IMR-90 (cell line): ENCODE measurements around the gene AFF2. TPM values are rescaled to one million over a fixed set of nuclear protein-coding genes. Genes with fewer than 3 reads are reported as not detected.

Experiments
- ATAC-seq: fragments of 200-7000 bp; cut with Tn5 transposase; 2 replicates; pipeline ENCODE4 v1.9.1; 2020; ENCODE audit warnings: low read depth, mild to moderate bottlenecking, moderate library complexity
- BruUV-seq: library from RNA; stranded (reverse); fragments of 400-500 nt; replicated peaks from 2 replicates; lab custom pipeline; 2021; lab: Mats Ljungman, UMichigan
- CTCF ChIA-PET: fragments of 300-600 bp; formaldehyde crosslinking; extraction: SDS; loops from one replicate; lab custom pipeline; 2021; ENCODE audit warnings: antibody characterized with exemption; lab: Yijun Ruan, JAX
- POLR2A ChIA-PET: fragments of 300-600 bp; sonication (Branson Sonifier 250); formaldehyde crosslinking; loops from one replicate; lab custom pipeline; 2022; ENCODE audit warnings: antibody characterized with exemption; ENCODE audit not compliant: unreplicated experiment; lab: Charles Lee
- DNase-seq: peaks from one replicate; pipeline ENCODE4 v3.0.0; 2013
- H2AFZ ChIP-seq: replicated peaks from 2 replicates; pipeline ENCODE3; 2013; ENCODE audit warnings: low read length, mild to moderate bottlenecking; ENCODE audit not compliant: poor library complexity
- H2AK5ac ChIP-seq: 2 replicates; pipeline ENCODE4 v1.6.1; 2013; ENCODE audit warnings: low read depth, low read length, inconsistent platforms
- H2AK9ac ChIP-seq: replicated peaks from 2 replicates; pipeline ENCODE3; 2013; ENCODE audit warnings: mild to moderate bottlenecking, low read depth, low read length, moderate library complexity; ENCODE audit not compliant: poor library complexity
- H2BK120ac ChIP-seq: 2 replicates; pipeline ENCODE4 v1.6.1; 2013; ENCODE audit warnings: low read depth, low read length, inconsistent platforms
- H2BK15ac ChIP-seq: 3 replicates; pipeline ENCODE4 v1.6.1; 2013; ENCODE audit warnings: low read depth, low read length, inconsistent platforms
- H2BK20ac ChIP-seq: 2 replicates; pipeline ENCODE4 v1.6.1; 2013; ENCODE audit warnings: low read depth, mild to moderate bottlenecking, inconsistent platforms, low read length, moderate library complexity
- H2BK5ac ChIP-seq: 2 replicates; pipeline ENCODE4 v1.6.1; 2013; ENCODE audit warnings: mild to moderate bottlenecking, low read depth, low read length, inconsistent platforms; ENCODE audit not compliant: poor library complexity, severe bottlenecking
- H3K14ac ChIP-seq: replicated peaks from 2 replicates; pipeline ENCODE4 v1.6.1; 2013; ENCODE audit warnings: low read depth, low read length, inconsistent platforms
- H3K18ac ChIP-seq: 2 replicates; pipeline ENCODE4 v1.6.1; 2013; ENCODE audit warnings: low read depth, low read length, control low read depth
- H3K23ac ChIP-seq: 2 replicates; pipeline ENCODE4 v1.6.1; 2013; ENCODE audit warnings: low read depth, low read length, inconsistent platforms
- H3K27ac ChIP-seq: 2 replicates; pipeline ENCODE4 v1.5.1; 2013; ENCODE audit warnings: mild to moderate bottlenecking, control low read depth, low read length; ENCODE audit not compliant: insufficient read depth
- H3K27me3 ChIP-seq: 2 replicates; pipeline ENCODE4 v1.6.1; 2013; ENCODE audit warnings: low read length; ENCODE audit not compliant: control insufficient read depth, insufficient read depth
- H3K36me3 ChIP-seq: 2 replicates; pipeline ENCODE4 v1.6.1; 2013; ENCODE audit warnings: low read length, mixed read lengths; ENCODE audit not compliant: control insufficient read depth, insufficient read depth
- H3K4ac ChIP-seq: 2 replicates; pipeline ENCODE4 v1.6.1; 2013; ENCODE audit warnings: low read depth, low read length, inconsistent platforms
- H3K4me1 ChIP-seq: 2 replicates; pipeline ENCODE4 v1.6.1; 2013; ENCODE audit warnings: low read length, mixed read lengths; ENCODE audit not compliant: control insufficient read depth, insufficient read depth
- H3K4me2 ChIP-seq: 2 replicates; pipeline ENCODE4 v1.6.1; 2013; ENCODE audit warnings: low read depth, mild to moderate bottlenecking, control low read depth, low read length, moderate library complexity
- H3K4me3 ChIP-seq: 2 replicates; pipeline ENCODE4 v1.5.1; 2013; ENCODE audit warnings: low read depth, mild to moderate bottlenecking, control low read depth, low read length, moderate library complexity; ENCODE audit not compliant: insufficient read depth
- H3K56ac ChIP-seq: 2 replicates; pipeline ENCODE4 v1.6.1; 2013; ENCODE audit warnings: low read length, inconsistent platforms; ENCODE audit not compliant: insufficient read depth; ENCODE audit errors: extremely low read depth
- H3K79me1 ChIP-seq, 2 experiments: 2 replicates each; pipeline ENCODE4 v1.6.1; 2013; ENCODE audit warnings: low read length in 2 of 2, inconsistent platforms in 1 of 2, low read depth in 1 of 2
- H3K9ac ChIP-seq: 2 replicates; pipeline ENCODE4 v1.6.1; 2013; ENCODE audit warnings: low read depth, low read length, control low read depth
- H3K9me1 ChIP-seq: 2 replicates; pipeline ENCODE4 v1.6.1; 2013; ENCODE audit warnings: low read length, inconsistent platforms; ENCODE audit not compliant: insufficient read depth
- H3K9me3 ChIP-seq: 2 replicates; pipeline ENCODE4 v1.6.1; 2013; ENCODE audit warnings: low read length; ENCODE audit not compliant: control insufficient read depth, insufficient read depth
- H4K20me1 ChIP-seq: 2 replicates; pipeline ENCODE4 v1.6.1; 2013; ENCODE audit warnings: low read length, inconsistent platforms; ENCODE audit not compliant: insufficient read depth
- H4K5ac ChIP-seq: 2 replicates; pipeline ENCODE4 v1.6.1; 2013; ENCODE audit warnings: mild to moderate bottlenecking, low read depth, low read length, control low read depth
- H4K8ac ChIP-seq, 2 experiments: 2 replicates each; pipeline ENCODE4 v1.6.1; 2013; ENCODE audit warnings: low read depth in 2 of 2, low read length in 2 of 2, control low read depth in 1 of 2, inconsistent platforms in 1 of 2
- H4K91ac ChIP-seq: 2 replicates; pipeline ENCODE4 v1.6.1; 2013; ENCODE audit warnings: low read depth, low read length, inconsistent platforms; ENCODE audit not compliant: insufficient read depth
- MXI1 ChIP-seq: IDR thresholded peaks from 2 replicates; pipeline ENCODE4 v1.6.1; 2012; ENCODE audit warnings: low read depth, mild to moderate bottlenecking, low read length, moderate library complexity, borderline replicate concordance
- POLR2A ChIP-seq: IDR thresholded peaks from 2 replicates; pipeline ENCODE4 v1.6.1; 2012; ENCODE audit warnings: mild to moderate bottlenecking, low read depth, low read length
- WGBS, 2 experiments: methylation state at CpG; one replicate each; pipeline versions ENCODE4 v1.1.5 to v1.1.7; 2013; ENCODE audit warnings: missing lambda C conversion rate in 2 of 2; ENCODE audit not compliant: insufficient read length in 1 of 2; ENCODE audit errors: extremely low coverage in 2 of 2; 5-methylcytosine and 5-hydroxymethylcytosine counted together
- dilution Hi-C: fragments of 300-500 bp; cut with HindIII; formaldehyde crosslinking; loops from one replicate; pipeline ENCODE4 v1.14.3; 2018; ENCODE audit warnings: low sequenced_read_pairs; ENCODE audit not compliant: unreplicated experiment
- in situ Hi-C: fragments of 300-500 bp; cut with MboI; formaldehyde crosslinking; loops from 3 replicates; pipeline ENCODE4 v1.14.3; 2019; ENCODE audit warnings: low sequenced_read_pairs, inconsistent platforms, mixed read lengths
- intact Hi-C: fragments of 100-400 bp; cut with micrococcal nuclease; formaldehyde crosslinking; loops from 2 replicates; pipeline ENCODE4 v1.10.0; 2022
- polyA plus RNA-seq, 3 experiments: library from polyadenylated mRNA; depleted of rRNA; stranded (reverse); fragments of >200 nt; gene quantifications; 2 replicates each; pipeline ENCODE4 v1.2.3, GENCODE V29; 2012; ENCODE audit warnings: low replicate concordance in 1 of 3
- total RNA-seq: library from RNA; depleted of rRNA; stranded (reverse); fragments of >200 nt; gene quantifications from 2 replicates; pipeline ENCODE4 v1.2.3, GENCODE V29; 2012

The AFF2 gene
- total and polyA plus RNA-seq, 2 of the 4 experiments (the other 2 are of a cell fraction), result 0.15 to 0.72 TPM

- Histone ChIP-seq H3K27ac (no peak overlapping the region), H4K5ac (no peak overlapping the region), H2BK120ac (no peak overlapping the region), H3K9me1 (no peaks in the 10 kb centered on the region), H3K4me1 (no peaks in the 10 kb centered on the region), H3K23ac (no peak overlapping the region), H3K4me3 (no peak overlapping the region), H3K14ac (no peak overlapping the region), H3K4me2 (no peak overlapping the region), H2AFZ (no peak overlapping the region), H3K56ac (no peak overlapping the region), H2BK5ac (no peak overlapping the region), H3K36me3 (no peaks in the 10 kb centered on the region), H3K9me3 (no peaks in the 10 kb centered on the region), H2AK5ac (no peak overlapping the region), H3K27me3 (no peaks in the 10 kb centered on the region), H4K8ac (no peak overlapping the region), H3K18ac (no peak overlapping the region), H4K91ac (no peak overlapping the region), H2BK15ac (no peak overlapping the region), H3K79me1 (no peaks in the 10 kb centered on the region), H3K4ac (no peak overlapping the region), H4K20me1 (no peaks in the 10 kb centered on the region), H2AK9ac (no peak overlapping the region), H3K9ac (no peak overlapping the region), H2BK20ac (no peak overlapping the region)
- no peak for ATAC-seq
- dilution Hi-C loops (no loop called here), in situ Hi-C loops (no loop called here), intact Hi-C loops (no loop called here)
- TF ChIP-seq POLR2A (no peak), MXI1 (no peak)
- BruUV-seq, result no TSS peak
- POLR2A ChIA-PET, result no interaction called here
- WGBS, 2 experiments, result no CpG with 5 or more reads among the region's 1 CpG
- no peak for DNase-seq
- CTCF ChIA-PET, result interaction anchor here (0.6 kb wide), 1 partner anchor 518 kb away, joined by 3 read pairs; no protein-coding TSS in a partner anchor
Observed at GRCh38 chrX:148960060-148960459, 459.6 kb downstream of the AFF2 start.
